Activated naive CD4-positive, alpha-beta T cell treated with Interleukin-2 at 50 U/mL for 16 hours (primary cell): ENCODE data around the gene PCIF1.
"Not testable (repeated sequence)": the region's sequence is repeated elsewhere in the genome, so short reads cannot be mapped to it uniquely, and the experiment has no call there.

Experiments used
- DNase-seq: peaks from one replicate; pipeline ENCODE4 v3.0.0-alpha.2; 2020

The PCIF1 gene

GRCh38 chr20:45968801-45969711 is 34.6 kb downstream of the PCIF1 start:
- no peak for DNase-seq

GRCh38 chr20:45969712-45970634 is 35.5 kb downstream of the PCIF1 start:
- DNase-seq: no peak

- DNase-seq: no peak
Observed at GRCh38 chr20:45970646-45971424, 36.4 kb downstream of the PCIF1 start.

DNA sequence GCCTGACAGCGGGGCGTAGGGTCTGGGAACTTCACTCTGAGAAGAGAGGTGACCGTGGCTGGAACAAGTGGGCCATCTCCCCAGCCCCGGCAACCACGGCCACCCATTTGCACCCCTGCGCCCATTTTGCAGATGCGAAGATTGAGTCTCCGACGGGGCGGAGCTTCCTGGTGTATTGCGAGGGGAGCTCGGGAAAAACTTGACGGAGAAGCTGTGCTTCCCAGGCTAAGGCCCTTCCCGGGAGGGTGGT is 36.9 kb downstream of the PCIF1 start:
- DNase-seq: no peak

DNA sequence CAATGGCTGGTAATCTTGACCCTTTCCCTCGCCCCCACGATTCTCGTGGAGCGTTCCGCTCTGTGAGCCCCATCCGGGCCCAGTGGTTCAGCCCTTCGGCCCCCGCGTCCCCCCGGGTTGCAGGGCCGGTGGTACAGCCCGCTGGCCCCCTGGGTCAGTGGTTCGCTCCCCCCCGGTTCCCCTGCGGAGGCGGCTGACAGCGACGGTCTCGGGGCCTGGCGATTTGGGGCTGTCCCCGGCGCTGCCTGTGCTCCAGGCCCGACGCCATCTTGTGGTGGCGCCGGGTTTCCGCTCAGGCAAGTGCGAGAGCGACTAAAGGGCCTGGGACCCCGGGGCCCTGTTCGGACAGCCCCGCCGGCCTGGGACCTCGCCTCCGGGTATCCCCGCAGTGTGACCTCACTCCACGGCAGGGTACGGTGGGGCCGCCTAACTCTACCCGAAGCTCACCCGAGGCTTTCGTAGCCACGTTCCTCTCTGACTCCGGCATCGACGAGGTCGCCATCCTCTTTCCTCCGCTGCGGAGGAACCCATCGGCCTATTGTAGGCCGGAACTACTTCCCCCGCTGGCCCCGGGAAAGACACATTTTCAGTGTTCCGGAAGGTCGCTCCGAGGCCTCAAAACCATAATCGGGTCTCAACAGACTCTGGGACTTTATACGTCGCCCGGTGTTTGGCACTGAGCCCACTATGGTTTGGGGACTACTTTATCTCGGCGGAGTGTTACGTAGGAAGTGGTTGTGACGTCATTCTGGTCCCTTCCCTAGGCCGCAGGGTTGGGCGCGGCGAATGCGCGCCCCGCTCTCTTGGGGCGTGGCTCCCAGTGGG is 37.4 kb downstream of the PCIF1 start, which contains the start of gene ZNF335:
TSS of gene ZNF335 (minus strand) at position 529 of the 825 bp plus-strand sequence. CDS start 793 bp downstream, outside the sequence.
- peak; percentile 96 for DNase-seq

DNA sequence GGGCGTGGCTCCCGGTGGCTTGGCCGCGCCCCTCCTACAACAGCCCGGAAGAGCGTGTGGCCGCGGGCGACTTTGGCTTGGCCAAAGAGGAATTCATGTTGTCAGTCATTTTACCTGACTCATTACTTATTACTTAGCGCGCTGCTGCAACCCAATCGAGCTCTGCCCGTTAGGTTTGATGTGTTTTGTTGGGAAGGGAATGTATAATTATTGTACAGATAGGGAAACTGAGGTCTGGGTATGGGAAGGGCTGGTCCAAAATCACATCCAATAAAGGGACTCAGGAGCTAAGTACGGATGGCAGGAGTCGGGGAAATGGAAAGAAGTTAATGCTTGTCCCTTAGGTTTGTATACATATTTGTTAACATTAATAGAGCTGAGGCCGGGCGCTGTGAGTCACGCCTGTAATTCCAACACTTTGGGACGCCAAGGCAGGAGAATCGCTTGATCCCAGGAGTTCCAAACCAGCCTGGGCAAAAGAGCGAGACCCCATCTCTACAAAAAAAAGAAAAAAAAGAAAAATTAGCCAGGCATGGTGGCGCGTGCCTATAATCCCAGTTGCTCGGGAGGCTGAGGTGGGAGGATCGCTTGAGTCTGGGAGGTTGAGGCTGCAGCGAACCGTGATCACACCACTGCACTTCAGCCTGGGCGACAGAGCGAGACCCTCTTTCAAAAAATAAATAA is 38.2 kb downstream of the PCIF1 start:
- no peak for DNase-seq

DNA sequence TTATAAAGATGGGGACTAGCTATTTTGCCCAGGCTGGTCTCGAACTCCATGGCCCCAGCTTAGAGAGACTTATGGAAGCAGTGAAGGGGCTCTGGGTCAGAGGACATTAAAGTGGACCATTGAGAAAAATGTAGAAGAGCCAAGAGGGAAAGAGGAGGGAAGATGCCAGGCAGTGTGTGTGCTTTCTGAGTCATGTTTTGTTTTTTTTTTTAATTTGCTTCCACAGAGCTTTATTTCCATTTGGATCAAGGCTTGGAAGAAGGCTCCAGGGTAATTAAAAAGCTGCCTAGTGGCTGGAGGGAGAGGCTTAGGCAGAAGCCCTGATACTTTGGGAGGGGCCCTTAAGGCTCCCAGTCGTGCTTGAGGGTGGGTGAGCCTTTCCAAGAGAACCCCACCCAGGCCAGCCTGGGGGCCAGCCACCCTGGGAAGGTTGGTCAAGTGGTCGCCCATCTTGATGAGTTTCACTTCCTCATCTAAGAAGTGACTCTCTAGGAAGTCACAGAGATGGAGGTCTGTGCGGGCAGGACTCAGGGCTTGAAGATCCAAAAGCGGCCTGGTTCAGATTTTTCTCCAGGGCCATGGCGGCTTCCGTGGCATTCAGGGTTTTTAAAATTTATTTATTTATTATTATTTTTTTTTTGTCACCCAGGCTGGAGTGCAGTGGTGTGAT is 40.5 kb downstream of the PCIF1 start:
- no peak for DNase-seq

DNA sequence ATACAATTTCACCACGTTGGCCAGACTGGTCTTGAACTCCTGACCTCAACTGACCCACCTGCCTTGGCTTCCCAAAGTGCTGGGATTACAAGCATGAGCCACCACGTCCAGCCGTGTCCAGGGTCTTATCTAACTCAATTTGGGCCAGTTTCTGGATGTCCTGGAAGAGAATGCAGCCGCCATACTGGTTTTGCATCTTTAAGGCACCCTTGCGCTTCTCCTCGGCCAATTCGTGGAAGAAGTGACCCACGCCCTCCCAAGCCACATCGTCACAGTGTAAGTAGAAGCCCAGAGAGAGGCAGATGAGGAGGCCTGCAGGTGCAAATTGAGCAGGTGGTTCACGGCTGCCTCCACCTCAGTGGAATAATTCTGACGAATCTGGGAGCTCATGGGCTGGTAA is 41.2 kb downstream of the PCIF1 start:
- no peak for DNase-seq

- no peak for DNase-seq
Observed at GRCh38 chr20:45976086-45976485, 41.6 kb downstream of the PCIF1 start.

DNA sequence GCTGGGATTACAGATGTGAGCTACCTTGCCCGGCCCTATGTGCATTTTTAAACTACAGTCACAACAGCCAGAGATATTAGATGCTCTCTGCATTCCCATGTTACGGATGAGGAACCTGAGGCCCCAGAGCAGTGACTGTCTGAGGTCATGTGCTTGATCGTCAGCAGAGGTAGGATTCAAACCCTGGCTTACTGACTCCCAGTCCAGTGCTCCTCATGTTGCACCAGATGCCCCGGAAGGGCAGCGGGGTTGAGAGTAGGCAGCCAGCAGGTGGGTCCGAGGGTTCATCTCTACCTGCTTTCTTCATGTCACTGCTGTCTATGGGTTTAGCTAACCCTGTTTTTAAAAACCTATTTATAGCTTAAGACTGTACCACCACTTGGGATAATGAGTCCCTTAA is 46.8 kb downstream of the PCIF1 start:
- DNase-seq: no peak

- no peak for DNase-seq
Observed at GRCh38 chr20:45983279-45983743, 48.8 kb downstream of the PCIF1 start.

DNA sequence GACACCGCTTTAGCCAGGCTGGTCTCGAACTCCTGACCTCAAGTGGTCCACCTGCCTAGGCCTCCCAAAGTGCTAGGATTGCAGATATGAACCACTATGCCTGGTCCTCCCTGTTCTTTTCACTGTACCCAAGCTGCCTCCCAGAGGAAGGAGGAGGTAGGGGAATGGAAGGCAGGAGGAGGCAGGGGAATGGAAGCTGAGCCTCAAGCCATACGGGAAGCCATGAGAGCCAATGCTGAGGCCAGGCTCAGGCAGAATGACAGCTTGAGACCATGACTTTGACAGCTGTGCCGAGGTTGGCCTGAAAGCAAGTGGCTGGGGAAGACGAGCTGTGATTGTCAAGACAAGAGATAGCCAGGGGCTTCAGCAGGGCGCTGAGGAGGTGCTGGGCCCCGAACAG is 51.1 kb downstream of the PCIF1 start:
- no peak for DNase-seq

DNA sequence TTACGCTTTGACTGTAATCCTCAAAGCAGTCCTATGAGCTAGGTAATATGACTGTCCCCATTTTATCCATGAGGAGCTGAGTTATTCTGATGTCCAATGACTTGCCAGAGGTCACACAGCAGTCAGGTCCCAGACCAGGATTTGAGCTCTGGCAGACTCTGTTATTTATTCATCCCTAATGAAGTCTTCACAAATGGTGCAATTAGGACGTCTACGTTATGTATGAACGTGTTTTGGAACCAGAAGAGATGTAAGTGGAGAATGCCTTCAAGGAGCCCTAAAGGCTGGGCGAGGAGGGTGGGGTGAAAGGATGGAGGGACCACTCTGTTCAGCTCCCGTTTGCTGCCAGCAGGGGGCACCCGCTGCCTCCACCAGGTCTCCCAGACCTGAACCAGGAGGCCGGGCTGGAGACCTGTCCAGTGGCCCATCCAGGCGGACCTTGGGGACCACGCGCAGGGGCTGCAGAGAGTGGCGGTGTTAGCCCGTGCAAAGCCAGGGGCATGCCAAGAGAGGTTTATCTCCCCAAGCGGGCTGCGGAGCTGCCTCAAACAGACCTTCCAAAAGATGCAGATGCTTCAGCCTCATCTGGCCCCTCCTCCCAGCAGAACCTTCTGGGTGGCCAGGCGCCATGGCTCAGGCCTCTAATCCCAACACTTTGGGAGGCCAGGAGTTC is 52.8 kb downstream of the PCIF1 start:
- DNase-seq: peak; percentile 80

DNA sequence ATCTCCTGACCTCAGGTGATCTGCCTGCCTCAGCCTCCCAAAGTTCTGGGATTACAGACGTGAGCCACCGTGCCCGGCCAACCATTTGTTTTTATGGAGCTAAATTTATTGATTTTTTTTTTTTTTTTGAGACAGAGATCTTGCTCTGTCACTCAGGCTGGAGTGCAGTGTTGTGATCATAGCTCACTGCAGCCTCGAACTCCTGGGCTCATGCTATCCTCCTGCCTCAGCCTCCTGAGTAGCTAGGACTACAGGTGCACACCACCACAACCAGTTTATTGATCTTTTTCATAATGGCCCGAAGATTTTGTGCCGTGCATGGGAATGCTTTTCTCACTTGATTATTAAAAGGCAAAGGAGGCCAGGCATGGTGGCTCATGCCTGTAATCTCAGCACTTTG is 54.3 kb downstream of the PCIF1 start:
- not testable (repeated sequence) for DNase-seq

GRCh38 chr20:45991616-45992015 is 57.1 kb downstream of the PCIF1 start:
- no peak for DNase-seq

GRCh38 chr20:45993197-45993951 is 58.9 kb downstream of the PCIF1 start:
- no peak for DNase-seq

DNA sequence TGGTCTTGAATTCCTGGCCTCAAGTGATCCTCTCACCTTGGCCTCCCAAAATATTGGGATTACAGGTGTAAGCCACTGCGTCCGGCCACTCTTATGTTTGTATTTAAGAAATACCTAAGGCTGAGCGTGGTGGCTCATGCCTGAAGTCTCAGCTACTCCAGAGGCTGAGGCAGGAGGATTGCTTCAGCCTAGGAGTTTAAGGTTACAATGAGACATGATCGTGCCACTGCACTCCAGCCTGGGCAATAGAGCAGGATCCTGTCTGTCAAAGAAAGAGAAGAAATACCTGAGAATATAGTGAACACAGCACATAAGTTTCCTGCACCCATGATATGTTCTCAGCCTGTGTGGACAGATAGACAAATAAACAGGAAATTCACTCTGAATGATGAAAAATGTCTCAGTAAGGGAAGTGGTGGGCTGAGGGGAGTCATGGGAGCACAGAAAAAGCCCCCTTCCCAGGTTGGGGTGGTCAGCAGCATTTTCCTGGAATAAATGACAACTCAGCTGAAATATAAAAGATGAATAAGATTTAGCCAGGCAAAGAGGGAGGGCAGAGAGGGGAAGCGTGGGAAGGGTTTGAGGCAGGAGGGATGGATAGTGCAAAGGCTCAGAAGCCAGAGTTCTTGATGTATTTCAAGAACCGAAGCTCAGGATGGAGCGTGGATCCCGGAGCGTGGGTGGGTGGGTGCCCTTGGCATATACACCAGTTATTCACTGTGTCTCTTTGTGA is 60.4 kb downstream of the PCIF1 start:
- DNase-seq: no peak

DNA sequence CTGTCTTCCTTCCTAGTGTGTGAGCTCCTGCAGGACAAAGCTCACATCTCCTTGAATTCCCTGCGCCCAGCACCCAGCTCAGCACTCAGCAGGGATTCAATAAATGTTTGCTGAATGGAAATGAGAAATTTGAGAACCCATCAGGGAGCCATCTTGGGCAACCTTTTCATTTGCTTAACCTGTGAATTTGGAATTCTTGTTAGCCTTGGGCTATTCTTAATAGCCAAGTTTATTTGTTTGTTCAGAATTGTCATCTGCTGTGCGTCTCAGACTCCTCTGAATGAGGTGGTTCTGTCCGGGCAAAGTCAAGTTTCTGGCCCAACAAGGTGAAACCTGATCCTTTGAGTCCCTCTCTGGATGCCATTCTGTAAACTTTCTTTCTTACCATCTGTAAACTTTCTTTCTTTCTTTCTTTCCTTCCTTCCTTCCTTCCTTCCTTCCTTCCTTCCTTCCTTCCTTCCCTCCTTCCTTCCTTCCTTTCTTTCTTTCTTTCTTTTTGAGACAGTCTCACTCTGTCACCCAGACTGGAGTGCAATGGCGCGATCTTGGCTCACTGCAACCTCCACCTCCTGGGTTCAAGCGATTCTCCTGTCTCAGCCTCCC is 61.1 kb downstream of the PCIF1 start:
- DNase-seq: not testable (repeated sequence)
